ENCODE measurements around the gene OR51B2.
"Not testable (repeated sequence)": the region's sequence is repeated elsewhere in the genome, so short reads cannot be mapped to it uniquely, and the experiment has no call there.

OR51B2 gene

DNA sequence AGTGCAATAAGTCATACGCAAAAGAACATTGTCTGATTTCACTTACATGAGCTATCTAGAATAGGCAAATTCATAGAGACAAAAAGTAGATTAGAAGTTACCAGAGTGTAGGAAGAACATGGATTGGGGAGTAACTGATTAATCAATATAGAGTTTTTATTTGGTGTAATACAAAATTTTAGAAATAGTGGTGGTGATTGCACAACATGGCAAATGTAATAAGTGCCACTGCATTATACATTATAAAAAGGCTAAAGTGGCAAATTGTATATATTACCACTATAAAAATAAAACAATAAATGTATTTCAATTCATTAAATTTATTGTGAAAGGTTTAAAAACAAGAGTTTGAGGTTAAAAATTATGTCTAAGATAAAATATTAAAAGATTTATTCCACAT is 13.7 kb downstream of the OR51B2 start:
- DNase-seq, result no peak

DNA sequence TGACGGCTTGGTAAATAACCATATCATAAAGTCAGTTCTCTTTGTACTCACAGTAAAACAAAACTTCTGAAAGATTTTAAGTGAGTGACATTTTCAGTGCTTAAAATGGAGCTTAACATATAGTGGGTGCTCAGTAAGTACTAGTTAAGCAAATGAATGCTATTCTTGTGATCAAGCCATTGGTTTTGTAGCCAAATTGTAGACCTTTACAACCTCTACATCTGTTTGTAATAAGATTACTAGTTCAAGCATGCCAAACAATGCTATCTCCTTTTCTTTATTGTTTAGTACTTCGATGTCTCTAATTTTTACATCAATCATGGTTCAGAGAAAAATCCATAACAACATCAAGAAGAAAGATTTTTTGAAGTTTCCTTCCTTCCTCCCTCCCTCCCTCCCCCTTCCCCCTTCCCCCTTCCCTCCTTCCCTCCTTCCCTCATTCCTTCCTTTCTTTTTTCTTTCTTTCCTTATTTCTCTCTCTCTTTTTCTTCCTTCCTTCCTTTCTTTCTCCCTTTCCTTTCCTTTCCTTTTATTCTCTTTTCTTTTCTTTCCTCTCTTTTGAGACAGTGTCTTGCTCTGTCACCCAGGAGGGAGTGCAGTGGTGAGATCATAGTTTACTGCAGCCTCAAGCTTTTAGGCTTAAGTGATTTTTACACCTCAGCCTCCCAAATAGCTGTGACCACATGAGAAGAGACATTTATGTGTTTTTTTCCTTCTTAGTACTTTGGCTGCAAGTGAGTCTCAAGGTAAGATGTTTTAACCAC is 16.7 kb downstream of the OR51B2 start:
- no peak for DNase-seq

DNA sequence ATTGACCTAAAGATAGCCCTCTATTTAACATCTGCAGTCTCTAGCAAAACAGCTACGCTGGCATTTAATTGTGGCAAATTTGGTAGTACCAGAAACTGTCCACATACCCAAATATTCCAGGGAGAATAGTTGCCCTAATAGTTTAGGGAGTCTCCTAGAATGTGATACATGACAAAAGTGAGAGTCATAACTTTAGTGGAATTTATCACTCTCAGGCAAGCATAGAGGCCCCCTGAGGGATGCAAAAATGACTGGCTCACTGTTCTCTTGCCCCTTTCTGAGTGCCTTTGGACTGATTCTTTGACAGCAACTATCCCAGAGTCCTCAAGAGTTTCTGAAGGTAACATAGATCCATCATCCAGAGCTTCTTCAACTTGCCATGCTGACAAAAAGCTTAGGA is 20.1 kb downstream of the OR51B2 start:
- no peak for DNase-seq

DNA sequence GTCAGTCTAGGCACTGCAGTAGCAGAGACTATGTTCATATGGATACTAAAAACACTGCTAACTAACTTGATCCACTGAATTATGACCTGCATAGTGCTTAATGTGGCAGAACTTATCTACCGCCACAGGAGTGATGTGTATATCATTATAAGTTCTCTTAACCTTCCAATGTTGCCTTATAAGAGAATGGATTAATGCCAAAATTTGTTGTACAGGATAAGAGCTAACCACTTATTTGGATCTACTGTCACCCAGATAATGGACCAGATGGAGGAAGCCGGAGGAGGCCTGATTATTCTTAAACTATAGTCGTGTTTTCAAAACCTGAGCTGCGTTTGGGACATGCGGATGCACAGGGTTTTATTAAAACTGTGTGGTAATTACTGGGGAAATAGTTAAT is 20.5 kb downstream of the OR51B2 start:
- no peak for DNase-seq

DNA sequence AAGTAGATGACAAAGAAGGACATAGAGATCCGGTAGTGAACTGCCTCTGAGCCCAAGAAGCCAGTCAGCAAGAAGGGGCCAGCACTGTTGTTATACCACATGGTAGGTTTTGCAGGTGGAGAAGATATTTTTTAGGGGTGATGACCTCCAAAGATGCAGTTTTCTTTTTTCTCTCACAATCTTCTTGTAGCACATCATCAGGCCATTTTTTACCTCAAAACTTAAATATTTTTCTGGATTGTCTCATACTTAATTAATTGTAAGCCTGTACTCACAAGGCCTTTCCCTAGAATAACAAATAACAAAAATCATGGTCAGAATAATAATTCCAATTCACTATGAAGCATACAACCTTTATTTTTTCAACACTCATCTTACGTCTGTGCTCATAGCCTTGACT is 22.3 kb downstream of the OR51B2 start, which contains the start of gene OR51B4:
OR51B4 (minus strand) TSS at position 101 of the 400 bp plus-strand sequence; CDS start at position 101, 0 bp downstream.
- DNase-seq, result no peak

DNA sequence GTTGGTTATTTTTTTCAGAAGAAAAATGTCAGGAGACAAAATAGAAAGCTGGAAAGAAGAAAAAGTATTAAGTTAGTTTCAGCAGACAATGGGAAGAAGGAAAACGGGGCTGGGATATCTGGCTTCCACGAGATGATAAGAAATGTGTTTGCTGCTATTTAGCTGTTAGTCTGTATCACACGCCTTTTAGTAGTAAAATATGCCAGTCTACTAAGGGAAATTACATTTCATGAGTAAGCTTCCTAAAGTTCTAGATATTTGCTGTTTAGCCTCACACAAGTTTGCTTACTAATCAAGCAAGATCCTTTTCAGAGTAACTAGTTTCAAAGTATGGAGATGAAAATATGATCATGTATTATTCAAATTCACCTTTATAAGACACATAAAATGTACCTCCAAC is 23.8 kb downstream of the OR51B2 start:
- no peak for DNase-seq

DNA sequence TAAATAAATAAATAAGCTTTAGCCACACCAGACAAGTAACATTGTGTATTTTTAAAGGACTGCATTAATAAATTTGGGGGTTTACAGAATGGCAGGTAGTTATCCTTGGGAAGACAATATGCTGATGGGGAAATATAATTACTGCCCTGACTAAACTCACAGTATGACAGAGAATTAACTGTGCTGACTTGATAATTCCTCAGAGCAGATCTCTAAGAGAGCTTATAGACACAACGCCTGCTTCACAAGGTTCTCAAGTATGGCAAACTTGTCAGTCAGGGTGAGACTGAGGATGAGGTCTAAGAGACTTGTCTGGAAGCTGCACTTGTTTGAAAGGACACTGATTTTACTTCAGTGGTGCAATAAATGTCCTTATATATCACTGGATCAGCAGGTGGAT is 25.6 kb downstream of the OR51B2 start:
- DNase-seq, result no peak

DNA sequence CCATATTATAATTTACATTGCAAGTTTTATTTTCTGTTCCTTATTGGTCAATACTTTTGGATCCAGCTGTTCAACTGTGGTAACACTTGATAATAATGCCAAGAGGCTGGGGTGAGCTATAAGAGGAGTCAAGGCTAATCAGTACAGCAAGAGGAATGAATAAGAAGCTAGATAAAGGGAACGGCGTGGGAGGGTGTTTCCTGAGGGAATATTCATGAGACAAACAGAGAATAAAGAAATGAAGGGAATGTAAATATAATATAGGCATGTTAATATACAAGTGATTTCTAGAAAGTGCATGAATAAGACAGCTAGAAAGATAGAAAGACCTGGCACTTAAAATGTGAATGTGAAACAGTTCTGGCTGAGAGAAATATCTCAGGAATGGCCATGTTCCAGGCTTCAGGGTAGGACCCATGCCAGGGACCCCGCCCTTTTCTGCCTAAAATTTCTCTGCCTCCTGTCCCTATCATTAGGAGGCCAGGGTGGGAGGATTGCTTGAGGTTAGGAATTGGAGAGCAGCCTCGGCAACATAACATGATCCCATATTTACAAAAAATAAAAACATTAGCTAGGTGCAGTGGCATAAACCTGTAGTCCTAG is 26.3 kb downstream of the OR51B2 start:
- DNase-seq, result no peak

DNA sequence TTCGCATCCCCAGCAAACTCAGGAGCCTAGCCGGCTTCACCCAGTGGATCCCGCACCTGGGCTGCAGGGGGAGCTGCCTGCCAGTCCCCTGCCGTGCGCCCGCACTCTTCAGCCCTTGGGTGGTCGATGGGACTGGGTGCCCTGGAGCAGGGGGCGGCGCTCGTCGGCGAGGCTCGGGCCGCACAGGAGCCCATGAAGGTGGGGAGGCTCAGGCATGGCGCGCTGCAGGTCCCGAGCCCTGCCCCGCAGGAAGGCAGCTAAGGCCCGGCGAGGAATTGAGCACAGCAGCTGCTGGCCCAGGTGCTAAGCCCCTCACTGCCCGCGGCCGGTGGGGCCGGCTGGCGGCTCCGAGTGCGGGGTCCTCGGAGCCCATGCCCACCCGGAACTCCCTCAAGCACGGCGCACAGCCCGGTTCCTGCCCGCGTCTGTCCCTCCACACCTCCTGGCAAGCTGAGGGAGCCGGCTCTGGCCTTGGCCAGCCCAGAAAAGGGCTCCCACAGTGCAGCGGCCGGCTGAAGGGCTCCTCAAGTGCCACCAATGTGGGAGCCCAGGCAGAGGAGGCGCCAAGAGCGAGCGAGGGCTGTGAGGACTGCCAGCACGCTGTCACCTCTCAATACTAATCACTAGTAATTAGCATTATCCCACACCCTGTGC is 29.6 kb downstream of the OR51B2 start:
- not testable (repeated sequence) for DNase-seq

DNA sequence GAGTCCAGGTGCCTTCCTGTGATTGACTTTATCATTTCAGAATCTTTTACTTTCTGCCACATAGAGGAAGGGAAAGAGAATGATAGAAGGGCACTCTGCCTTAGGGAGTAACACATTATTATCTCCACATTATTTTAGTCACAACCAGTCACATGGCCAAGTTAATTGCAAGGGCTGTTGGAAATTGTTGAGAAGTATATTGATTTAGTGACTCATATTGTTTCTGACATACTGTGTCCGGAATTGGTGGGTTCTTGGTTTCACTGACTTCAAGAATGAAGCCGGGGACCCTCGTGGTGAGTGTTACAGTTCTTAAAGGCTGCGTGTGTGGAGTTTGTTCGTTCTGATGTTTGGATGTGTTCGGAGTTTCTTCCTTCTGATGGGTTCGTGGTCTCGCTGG is 31.1 kb downstream of the OR51B2 start:
- no peak for DNase-seq

DNA sequence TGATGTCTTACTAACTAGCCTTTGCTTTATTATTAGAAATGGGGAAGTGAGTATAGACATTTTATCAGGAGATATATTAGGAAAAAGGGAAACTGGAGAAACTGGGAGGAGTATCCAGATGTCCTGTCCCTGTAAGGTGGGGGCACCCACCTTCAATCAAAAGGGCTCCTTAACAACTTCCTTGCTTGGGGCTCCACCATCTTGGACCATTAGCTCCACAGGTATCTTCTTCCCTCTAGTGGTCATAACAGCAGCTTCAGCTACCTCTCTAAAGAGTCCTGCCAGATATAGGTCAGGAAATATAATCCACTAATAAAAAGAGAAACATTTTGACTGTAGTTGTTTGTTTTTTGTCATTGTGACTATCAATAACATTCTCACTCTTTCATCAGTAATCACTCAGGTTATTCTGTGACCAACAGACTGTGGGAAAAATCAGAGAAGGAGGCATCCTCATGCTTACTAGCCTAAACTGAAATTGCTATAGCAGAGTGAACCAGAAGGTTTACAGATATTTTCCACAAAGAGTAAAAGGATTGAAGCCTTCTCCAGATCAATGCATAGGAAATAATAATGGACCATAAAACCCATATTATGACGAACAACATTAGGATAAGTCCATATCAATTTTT is 32.8 kb downstream of the OR51B2 start:
- no peak for DNase-seq

DNA sequence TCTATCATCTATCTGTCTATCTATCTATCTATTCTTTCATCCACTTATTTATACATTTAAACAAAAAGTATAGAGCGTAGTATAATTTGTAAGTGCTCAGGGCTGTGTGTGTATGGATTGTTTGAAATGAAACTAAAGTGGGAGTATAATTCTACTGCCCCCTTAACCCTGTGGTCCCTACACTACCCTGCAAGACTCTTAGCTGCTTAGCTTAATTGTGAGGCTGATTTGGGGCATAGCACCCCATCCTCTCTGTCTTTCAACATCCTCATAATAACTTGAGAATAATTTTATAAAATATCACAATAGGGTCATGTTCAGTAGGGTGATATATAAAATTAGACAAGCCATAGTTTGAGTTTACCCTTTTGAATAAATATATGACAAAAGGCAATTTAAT is 34.0 kb downstream of the OR51B2 start:
- no peak for DNase-seq

DNA sequence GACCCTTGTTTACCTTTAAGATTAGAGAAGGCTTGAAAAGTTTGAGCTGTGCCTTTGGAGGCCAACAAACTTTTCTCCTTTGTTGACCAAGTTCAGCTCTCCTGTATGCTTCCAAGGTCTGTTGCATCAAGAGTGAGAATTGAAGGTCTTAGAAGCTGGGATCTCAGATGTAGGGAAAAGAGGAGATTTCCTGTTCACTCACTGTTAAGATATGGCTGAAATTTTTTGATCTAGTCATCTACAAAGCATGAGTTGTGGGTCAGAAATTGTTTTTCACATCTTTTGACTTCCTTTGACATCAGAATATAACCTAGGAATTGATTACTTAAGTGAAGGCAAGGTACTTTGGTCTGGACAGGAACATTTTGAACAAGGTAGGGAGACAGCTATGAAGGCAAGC is 34.4 kb downstream of the OR51B2 start:
- no peak for DNase-seq

DNA sequence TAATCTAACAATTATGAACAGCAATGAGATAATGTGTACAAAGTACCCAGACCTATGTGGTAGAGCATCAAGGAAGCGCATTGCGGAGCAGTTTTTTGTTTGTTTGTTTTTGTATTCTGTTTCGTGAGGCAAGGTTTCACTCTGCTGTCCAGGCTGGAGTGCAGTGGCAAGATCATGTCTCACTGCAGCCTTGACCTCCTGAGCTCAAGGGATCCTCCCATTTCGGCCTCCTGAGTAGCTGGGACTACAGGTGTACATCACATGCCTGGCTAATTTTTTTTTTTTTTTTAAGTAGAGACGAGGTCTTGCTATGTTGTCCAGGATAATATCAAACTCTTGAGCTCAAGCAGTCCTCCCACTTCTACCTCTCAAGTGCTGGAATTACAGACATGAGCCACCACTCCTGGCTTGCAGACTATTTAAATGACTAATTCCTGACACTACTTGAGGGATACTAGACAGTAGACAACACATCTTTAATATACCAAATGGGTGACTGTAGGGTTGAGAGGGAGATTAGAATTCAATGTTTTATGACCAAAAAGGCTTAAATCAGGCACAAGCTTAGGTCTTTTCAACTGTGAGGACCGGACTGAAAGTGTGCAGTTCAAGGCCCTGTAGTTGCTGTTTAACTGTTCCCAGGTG is 35.1 kb downstream of the OR51B2 start:
- DNase-seq, result no peak

DNA sequence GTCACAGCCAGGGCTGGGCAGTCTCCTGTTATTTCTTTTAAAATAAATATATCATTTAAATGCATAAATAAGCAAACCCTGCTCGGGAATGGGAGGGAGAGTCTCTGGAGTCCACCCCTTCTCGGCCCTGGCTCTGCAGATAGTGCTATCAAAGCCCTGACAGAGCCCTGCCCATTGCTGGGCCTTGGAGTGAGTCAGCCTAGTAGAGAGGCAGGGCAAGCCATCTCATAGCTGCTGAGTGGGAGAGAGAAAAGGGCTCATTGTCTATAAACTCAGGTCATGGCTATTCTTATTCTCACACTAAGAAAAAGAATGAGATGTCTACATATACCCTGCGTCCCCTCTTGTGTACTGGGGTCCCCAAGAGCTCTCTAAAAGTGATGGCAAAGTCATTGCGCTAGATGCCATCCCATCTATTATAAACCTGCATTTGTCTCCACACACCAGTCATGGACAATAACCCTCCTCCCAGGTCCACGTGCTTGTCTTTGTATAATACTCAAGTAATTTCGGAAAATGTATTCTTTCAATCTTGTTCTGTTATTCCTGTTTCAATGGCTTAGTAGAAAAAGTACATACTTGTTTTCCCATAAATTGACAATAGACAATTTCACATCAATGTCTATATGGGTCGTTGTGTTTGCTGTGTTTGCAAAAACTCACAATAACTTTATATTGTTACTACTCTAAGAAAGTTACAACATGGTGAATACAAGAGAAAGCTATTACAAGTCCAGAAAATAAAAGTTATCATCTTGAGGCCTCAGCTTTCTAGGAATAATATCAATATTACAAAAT is 35.8 kb downstream of the OR51B2 start:
- DNase-seq, result no peak

DNA sequence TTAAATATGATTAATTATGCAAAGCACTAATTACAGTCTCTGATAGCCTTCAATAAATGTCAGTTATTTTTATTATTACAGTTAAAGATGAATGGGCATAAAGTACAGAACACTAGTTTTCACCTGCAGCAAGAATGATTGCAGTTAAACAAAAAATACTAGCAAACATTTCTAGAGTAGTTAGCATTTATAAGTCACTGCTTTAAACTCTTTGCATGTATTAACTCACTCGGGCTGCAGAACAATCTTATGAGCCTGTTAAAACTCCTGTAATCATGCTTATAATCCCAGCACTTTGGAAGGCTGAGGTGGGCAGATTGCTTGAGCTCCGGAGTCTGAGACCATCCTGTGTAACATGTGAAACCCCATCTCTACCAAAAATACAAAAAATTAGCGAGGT is 37.2 kb downstream of the OR51B2 start:
- DNase-seq, result no peak

DNA sequence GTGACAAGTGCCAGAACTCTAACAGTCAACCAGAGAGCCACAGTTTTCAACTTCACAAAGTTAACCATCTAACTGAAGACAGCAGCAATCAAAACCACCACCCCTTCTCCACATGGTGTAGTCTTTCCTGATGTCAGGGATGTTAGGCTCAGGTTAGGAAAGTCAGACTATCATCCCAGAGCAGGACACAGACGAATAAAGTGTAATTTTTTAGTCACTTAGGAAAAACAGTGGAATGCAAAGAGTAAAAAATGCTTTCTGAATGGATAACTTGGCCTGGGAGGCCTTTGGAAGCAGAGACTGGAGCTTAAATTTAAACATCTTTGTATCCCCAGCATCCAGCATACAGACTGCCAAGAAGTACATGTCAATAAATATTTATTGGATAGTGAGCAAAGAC is 37.7 kb downstream of the OR51B2 start:
- DNase-seq, result no peak

DNA sequence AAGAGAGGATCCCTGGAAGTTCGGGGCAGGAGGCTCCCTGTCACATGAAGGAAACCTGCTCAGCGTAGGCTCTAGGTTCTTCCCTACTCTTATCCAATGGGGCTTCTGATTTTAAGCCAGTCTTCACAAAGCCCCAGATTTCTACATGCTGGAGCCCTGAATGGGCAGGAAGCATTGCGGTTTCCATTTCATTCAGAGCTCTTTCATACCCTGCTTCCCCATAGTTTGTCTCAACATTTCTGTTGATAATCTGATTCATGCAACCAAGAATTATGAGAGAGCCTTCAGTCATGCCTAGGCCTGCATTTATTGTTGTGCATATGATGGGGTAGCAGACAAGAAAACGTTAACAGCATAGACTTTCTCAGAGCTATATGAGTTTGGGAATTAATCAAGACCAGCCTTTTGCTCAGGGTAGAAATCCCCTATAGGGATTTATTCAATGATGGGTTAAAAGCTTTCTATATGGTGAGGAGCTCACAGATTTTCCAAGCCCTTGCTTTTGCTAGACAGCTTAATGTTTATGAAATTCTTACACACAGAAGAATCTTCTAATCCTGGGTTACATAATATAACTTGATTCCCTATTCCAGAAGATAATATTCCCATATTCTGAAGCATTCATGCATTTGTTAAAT is 38.3 kb downstream of the OR51B2 start:
- no peak for DNase-seq

DNA sequence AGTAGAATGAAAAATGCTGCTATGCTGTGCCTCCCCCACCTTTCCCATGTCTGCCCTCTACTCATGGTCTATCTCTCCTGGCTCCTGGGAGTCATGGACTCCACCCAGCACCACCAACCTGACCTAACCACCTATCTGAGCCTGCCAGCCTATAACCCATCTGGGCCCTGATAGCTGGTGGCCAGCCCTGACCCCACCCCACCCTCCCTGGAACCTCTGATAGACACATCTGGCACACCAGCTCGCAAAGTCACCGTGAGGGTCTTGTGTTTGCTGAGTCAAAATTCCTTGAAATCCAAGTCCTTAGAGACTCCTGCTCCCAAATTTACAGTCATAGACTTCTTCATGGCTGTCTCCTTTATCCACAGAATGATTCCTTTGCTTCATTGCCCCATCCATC is 39.5 kb downstream of the OR51B2 start:
- no peak for DNase-seq

DNA sequence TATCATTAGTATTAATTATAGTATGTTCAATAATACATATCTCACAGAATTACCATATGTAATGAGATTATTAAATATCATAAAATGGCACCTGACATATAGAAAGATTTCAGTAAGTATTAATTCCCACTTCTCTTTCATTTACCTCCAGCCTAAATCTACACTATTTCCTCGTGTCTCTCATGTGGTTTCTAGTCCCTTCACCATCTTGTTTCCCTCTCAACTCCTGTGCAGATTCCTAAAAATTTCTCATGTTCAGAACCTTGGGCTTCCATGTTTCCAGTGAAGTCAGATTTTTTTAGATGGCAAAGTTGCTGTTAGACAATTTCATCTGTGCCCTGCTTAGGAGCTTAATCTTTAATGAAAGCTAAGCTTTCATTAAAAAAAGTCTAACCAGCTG is 40.2 kb downstream of the OR51B2 start:
- no peak for DNase-seq

DNA sequence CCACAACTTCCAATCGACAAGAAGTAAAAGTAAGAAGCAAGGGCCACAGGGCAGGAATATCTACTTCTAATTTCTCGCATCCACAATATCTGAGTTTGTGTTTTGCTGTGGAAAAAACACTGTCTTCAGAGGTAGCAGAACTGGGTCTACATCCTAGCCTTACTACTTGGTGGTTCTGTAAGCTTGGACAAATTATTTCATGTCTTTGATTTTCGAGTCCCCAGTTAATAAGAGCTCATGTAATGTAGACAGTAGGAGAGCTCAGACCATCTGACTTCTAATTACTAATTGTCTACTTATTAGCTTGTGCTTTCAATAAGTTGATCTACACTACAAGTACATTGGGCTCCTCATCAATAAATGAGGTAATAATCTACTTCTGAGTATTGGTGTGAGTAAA is 41.0 kb downstream of the OR51B2 start:
- DNase-seq, result no peak

DNA sequence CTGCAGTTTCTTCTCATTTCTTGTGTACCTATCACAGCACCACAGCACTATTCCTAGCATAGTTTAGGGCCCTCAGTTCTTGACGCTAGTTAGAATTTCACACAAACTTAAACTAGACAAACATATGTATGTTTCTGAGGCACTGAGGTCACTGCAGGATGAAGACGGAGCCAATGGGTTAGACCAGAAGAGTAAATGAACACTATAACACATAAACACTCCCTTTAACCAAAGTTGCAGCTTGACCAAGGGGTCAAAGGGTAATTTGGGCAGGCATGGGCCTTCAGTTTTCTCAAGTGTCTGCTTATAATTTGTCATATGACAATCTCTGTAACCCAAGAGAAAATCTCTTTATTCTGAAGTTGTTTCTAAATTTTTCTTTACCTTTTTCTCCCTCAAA is 41.5 kb downstream of the OR51B2 start:
- DNase-seq, result no peak

Measured in NCI-H2107 (cell line).